C4-2B (cell line): ENCODE measurements around the gene NR2F1.

ENCODE experiments used
- H3K27ac ChIP-seq: fragments of 450-650 bp; 2 replicates; pipeline ENCODE4 v1.5.1; 2017
- ZFX ChIP-seq: fragments of 450-650 bp; IDR thresholded peaks from 2 replicates; pipeline ENCODE4 v1.6.1; 2017
- TF ChIP-seq, protein P1 (sequence below): fragments of 450-650 bp; conservative IDR thresholded peaks from 2 replicates; pipeline ENCODE4 v1.5.1; 2017; ENCODE audit warnings: mild to moderate bottlenecking

NR2F1 gene

DNA sequence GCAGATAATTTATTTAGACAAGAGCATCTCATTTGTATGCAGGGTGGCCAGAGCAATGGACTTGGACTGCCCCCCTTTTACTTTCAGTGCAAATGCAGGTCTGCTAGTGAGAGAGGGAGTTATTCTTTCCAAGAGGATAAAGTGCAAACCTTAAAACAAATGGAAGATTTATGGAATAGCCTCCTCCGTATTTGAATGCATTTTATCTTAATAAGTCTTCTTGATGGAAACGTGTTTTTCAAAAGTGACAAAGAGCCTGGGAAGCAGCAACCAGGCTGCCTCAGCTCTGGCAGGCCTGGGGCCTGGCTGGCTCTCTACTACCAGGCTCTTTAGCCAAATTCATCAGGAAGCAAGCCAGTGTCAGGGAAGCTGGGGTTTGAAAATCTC lies 6.8 kb downstream of the NR2F1 start:
- TF ChIP-seq ZFX = no peak
- TF ChIP-seq, protein P1, sequence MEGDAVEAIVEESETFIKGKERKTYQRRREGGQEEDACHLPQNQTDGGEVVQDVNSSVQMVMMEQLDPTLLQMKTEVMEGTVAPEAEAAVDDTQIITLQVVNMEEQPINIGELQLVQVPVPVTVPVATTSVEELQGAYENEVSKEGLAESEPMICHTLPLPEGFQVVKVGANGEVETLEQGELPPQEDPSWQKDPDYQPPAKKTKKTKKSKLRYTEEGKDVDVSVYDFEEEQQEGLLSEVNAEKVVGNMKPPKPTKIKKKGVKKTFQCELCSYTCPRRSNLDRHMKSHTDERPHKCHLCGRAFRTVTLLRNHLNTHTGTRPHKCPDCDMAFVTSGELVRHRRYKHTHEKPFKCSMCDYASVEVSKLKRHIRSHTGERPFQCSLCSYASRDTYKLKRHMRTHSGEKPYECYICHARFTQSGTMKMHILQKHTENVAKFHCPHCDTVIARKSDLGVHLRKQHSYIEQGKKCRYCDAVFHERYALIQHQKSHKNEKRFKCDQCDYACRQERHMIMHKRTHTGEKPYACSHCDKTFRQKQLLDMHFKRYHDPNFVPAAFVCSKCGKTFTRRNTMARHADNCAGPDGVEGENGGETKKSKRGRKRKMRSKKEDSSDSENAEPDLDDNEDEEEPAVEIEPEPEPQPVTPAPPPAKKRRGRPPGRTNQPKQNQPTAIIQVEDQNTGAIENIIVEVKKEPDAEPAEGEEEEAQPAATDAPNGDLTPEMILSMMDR = no peak
- H3K27ac ChIP-seq = no peak overlapping the region

DNA sequence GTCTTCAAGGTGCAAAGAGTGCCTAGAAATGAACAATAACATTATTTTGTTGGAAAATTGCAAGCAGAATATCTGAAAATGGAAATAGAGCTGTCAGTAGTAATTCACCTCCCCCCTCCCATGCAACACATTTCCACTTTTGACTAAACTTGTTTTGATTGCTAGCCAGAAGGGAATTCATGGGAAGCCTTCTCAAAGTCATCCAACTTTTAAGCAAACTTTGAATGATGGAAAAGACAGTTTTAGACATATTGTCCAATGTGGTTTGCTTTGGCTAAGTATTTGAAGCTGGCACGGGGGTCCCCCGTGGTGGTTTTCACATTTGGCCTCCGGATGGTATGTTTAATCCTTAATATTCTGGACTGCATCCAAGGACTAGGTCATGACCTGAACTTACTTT lies 7.5 kb downstream of the NR2F1 start:
- no peak overlapping the region for H3K27ac ChIP-seq
- TF ChIP-seq, protein P1 = no peak
- no peak for TF ChIP-seq ZFX

DNA sequence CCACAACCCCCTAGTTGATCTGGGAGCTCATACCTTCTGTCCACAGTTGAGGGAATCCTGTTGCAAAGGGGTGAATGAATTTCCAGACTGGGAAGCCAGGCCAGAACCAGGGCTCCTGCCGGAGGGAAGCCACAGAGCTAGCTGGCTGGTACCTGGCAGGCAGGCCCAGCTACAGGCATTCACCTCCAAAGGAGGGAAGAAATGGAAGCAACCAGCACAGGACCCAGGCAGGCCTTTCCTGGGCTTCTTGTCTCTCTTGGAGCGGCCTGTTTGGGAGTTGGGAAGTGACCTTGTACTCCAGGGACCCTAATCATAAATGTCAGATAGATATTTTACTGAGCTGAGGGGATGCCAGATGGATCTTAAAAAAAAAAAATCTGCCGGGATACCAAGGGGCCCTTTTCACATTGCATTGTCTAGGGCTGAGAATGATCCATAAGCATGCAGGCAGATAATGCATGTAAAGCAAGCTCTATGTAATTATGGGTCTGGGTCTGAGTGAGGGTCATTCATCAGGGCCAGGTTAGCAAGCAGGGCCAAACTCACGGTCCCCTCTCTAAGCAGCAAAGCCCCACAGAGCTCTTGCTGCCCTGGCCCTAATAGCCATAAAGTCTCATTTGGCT lies 8.4 kb downstream of the NR2F1 start:
- H3K27ac ChIP-seq = no peak overlapping the region
- TF ChIP-seq ZFX = no peak
- TF ChIP-seq, protein P1 = no peak

DNA sequence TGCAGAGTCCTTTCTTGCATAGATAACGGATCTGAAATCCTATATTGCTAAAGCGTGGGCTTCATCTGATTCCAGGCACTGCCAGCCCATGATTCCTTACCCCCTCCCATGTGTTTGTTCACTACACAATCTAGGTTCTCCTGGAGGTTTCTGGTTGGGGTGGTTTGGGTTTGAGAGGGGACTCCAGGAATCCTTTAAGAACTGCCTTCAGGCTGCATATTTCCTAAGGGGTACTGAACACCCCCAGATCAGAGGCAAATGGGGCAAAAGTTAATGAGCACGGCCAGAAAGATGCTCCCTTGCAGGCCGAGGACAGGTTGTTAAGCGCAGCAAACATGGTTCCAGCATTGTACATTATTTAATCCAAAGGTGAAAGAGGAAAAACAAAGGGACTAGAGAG lies 9.9 kb downstream of the NR2F1 start:
- TF ChIP-seq, protein P1 = no peak
- no peak for TF ChIP-seq ZFX
- H3K27ac ChIP-seq = no peak overlapping the region

DNA sequence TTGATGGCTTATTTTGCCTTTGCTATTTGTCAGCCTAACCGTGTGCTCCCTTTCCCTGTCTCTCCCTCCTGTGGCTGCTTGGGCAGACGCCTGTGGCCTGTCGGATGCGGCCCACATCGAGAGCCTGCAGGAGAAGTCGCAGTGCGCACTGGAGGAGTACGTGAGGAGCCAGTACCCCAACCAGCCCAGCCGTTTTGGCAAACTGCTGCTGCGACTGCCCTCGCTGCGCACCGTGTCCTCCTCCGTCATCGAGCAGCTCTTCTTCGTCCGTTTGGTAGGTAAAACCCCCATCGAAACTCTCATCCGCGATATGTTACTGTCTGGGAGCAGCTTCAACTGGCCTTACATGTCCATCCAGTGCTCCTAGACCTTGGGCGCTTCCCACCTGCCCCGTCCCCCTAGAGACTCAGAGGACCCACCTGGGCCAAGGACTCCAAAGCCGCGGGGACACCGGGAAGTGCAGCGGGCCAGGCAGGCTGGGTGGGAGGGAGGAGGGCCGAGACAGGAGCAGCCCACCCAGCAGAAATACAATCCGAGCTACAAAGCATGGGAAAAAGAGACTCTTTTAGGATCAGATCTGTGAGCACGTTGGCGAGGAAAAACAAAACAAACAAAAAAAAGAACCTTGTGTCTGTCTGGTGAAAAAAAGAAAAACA lies 10.6 kb downstream of the NR2F1 start:
- no peak for TF ChIP-seq ZFX
- TF ChIP-seq, protein P1 = no peak
- no peak overlapping the region for H3K27ac ChIP-seq

DNA sequence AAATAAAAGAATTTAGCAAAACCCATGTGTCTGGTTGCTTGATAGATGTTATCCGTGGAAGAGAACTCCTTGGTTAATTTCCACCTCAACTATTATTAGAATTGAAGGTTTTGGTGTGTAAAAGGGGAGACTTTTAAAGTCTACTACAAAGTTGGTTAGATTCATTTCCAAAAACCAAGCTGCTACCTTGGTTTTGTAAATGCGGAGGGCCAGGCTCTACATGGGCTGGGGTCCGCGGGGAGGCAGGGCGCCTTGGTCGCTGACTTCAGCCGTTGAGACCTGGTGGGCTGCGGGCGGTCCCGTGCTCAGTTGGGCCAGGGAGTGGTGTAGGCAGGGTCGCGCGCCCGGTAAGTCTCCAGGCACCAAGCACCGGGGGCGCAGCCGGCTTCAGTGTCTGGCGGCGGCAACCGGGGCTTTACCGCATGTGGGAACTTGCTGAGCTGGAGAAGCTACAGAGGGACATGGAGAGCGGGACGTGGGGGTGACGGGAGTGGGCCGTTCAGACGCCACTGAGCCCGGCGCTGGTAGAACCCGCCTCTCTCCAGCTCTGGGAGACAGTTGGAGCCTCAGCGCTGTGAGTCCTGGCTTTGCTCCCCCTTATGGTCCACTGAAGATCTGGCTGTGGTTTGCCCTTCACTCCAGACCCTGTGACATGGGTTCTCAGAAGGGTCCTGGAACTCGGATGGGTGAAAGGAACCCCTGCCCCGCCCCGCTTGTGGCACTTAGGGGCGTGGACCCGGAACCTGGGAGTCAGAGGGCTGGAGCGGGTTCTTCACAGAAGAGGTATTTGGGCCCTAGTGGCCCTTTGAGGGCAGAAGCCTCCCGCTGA lies 11.8 kb downstream of the NR2F1 start:
- TF ChIP-seq, protein P1 = no peak
- TF ChIP-seq ZFX = no peak
- H3K27ac ChIP-seq = no peak overlapping the region
